Subcutaneous adipose tissue (tissue), 4 donors: Measurements from ENCODE around the gene EMILIN1. TPM values are rescaled to one million over a fixed set of nuclear protein-coding genes. Genes with fewer than 3 reads are reported as not detected.

Source experiments
- total RNA-seq, 4 donors: library from RNA; depleted of rRNA; stranded (reverse); fragments of >200 nt; gene quantifications; one replicate each; pipeline ENCODE4 v1.1.0, GENCODE V29; 2016
- TF ChIP-seq, protein P1 (sequence below): fragments of 450-650 bp; IDR thresholded peaks from one replicate; pipeline ENCODE4 v1.5.1; 2016; ENCODE audit warnings: low read depth, mild to moderate bottlenecking, control low read depth, antibody characterized with exemption, moderate library complexity

The EMILIN1 gene
- total RNA-seq, 4 donors from 2014 or later = 21.0 to 51.6 (median 33.5) TPM

DNA sequence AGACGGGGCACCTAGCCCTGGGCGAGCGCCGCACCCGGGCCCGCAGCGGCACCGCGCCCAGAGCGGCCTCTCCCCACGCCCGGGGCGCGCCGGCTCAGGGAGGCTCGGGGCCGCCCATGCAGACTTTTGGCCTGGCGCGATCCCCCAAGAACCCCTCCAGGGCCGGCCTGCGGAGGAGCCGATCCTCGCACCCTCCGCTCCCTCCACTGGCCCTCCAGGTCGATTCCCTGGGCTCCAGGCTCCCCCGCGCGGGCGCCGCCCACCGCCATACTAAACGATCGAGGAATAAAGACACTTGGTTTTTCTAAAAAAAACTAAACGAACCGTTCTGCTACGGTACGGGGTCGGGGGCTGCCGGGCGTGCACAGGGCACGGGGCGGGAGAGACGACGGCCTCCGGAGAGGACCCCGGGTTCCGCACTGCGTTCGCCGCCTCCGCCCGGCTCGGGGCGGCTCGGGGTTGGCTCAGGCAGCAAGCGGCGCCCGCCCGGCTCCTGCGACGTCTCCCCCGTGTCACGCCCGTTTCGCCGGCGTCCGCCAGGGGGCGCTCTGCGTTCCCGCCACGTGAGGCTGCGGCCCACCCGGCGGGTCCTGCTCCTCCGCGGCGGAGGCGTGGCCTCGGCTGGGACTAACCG lies 7.8 kb downstream of the EMILIN1 start:
- TF ChIP-seq, protein P1, sequence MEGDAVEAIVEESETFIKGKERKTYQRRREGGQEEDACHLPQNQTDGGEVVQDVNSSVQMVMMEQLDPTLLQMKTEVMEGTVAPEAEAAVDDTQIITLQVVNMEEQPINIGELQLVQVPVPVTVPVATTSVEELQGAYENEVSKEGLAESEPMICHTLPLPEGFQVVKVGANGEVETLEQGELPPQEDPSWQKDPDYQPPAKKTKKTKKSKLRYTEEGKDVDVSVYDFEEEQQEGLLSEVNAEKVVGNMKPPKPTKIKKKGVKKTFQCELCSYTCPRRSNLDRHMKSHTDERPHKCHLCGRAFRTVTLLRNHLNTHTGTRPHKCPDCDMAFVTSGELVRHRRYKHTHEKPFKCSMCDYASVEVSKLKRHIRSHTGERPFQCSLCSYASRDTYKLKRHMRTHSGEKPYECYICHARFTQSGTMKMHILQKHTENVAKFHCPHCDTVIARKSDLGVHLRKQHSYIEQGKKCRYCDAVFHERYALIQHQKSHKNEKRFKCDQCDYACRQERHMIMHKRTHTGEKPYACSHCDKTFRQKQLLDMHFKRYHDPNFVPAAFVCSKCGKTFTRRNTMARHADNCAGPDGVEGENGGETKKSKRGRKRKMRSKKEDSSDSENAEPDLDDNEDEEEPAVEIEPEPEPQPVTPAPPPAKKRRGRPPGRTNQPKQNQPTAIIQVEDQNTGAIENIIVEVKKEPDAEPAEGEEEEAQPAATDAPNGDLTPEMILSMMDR = no peak

DNA sequence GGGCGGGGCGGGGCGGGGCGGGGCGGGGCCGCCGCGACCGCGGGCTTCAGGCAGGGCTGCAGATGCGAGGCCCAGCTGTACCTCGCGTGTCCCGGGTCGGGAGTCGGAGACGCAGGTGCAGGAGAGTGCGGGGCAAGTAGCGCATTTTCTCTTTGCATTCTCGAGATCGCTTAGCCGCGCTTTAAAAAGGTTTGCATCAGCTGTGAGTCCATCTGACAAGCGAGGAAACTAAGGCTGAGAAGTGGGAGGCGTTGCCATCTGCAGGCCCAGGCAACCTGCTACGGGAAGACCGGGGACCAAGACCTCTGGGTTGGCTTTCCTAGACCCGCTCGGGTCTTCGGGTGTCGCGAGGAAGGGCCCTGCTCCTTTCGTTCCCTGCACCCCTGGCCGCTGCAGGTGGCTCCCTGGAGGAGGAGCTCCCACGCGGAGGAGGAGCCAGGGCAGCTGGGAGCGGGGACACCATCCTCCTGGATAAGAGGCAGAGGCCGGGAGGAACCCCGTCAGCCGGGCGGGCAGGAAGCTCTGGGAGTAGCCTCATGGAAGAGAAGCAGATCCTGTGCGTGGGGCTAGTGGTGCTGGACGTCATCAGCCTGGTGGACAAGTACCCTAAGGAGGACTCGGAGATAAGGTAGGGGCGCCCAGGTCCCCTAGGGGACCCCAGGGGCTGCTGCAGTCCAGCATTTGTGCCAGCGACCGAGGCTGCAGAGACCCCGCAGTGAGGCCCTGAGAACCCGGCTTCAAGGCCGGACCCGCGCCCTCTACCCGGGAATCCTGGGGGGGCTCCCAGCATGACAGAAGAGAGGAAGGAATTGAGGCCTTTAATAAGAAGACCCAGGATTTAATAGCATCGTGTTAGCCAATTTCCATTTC lies 8.5 kb downstream of the EMILIN1 start, which contains the start of gene KHK:
TSS of gene KHK (plus strand) at position 49 of the 870 bp plus-strand sequence. CDS start at position 537, 488 bp downstream.
- TF ChIP-seq, protein P1 = no peak

DNA sequence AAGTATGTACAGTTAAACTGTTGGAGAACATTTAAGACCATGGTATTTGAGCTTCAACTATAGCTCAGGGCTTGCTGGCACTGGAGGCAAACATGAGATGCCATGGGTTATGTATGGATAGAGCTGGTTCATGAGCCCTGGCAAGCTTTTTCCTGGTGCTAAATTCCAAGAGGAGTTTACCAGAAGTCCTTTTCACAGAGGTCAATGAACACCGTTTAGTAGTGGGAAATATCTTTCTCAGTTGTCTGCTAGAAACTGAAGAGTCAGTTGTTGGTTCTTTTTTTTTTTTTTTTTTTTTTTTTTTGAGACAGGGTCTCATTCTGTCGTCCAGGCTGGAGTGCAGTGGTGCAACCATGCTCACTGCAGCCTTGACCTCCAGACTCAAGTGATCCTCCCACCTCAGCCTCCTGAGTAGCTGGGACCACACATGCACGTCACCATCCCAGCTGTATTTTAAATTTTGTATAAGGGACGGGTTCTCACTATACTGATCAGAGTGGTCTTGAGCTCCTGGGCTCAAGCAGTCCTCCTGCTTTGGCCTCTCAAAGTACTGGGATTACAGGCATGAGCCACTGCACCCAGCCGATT lies 9.5 kb downstream of the EMILIN1 start:
- TF ChIP-seq, protein P1 = no peak

DNA sequence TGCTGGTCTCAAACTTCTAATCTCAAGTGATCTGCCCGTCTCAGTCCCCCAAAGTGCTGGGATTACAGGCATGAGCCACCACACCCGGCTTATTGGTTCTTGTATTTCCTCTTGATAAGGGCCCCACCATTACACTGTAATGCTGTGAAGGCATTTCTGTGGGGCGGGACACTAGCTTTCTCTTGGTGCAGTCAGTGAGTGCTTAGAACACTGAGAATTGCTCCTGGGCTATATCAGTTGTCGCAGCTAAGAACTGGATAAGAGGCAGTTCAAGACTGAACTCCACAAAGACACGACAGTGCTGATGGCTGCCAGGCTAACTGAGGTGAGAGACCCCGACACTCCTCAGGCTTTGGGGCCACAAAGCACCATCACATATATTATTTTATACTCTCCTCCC lies 10.2 kb downstream of the EMILIN1 start:
- TF ChIP-seq, protein P1 = no peak

DNA sequence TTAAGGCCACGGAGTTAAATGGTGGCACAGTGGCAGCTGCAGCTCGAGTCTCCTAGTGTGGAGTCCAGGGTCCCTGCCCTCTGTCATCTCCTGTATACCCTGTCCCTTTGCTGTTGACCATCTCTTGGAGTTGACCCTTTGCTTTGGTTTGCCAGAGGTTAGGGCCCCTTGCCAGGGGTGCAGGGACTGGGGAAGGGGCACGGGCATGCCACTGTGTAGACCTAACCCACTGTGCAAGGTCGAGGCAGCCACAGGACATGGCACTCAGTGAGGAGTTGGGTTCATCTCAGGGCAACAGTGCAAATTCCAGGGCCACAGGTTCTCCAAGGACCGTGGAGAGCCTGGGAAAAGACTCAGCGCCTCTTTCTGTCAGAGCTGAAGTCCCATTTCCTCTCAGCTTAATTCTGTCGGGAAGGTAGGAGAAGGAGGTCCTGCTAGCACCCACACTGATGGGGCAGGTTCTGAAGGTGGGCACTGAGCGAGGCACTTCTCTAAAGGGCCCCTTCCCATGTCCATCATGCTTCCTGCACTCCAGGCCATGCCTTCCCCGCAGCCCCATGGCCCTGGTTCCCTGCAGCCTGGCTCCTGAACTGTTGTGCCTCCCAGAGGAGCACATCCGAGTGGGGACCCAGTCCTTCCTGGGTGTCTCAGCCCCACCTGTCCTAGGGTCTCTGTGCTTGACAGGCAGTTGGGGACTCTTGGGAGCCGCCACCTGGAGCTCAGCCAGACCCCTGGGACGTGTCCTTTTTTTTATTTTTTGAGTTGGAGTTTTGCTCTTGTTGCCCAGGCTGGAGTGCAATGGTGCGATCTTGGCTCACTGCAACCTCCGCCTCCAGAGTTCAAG lies 10.9 kb downstream of the EMILIN1 start:
- TF ChIP-seq, protein P1 = no peak

DNA sequence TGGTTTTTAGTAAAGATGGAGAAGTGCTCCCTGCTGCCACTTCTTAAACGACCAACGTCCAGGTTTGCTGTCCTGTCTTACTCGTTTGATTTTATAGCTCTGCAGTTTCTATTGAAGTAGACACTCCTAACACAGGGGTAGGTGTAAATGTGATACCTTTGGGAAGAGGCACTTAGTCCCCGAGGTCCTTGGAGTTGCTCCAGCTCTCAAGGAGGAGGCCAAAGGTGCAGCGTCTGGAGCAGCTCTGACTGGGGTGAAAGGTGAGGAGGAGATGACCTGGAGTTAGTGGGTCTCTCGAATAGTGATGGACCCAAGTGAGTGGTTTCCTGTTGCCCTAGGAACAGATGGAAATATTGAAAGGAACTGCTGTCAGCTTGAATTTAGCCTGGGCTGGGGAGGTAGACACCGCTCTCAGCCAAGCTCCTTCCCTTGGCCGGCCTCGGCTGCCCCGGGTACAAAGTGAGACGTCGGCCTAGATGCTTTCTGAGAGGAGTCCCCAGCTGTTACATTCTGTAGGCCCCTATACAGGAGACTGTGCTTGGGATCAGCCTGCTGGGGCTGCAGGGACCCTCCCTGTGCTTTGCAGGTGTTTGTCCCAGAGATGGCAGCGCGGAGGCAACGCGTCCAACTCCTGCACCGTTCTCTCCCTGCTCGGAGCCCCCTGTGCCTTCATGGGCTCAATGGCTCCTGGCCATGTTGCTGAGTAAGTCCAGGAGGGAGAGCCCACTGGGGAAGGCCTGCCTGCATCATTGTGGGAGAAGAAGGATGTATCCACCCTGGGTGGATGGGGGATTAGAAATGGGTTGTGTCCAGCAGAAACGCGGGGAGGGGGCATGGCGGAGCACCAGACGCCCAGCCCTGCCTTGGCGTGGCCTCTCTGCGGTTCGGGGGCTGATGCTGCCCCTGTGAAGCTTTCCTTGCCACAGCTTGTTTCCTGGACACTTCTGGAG lies 13.6 kb downstream of the EMILIN1 start:
- TF ChIP-seq, protein P1 = no peak
